PC-3 (cell line): ENCODE data around the gene GLTPD2.

Experiments used
- CTCF ChIP-seq: fragments of 300-600 bp; sonication (generic); conservative IDR thresholded peaks from 2 replicates; pipeline ENCODE4 v1.5.1; 2017; ENCODE audit warnings: antibody characterized with exemption, low read depth, mild to moderate bottlenecking, low read length
- EZH2 ChIP-seq: fragments of 300-600 bp; sonication (generic); IDR thresholded peaks from one replicate; pipeline ENCODE4 v1.6.1; 2017; ENCODE audit warnings: antibody characterized with exemption, mild to moderate bottlenecking, low read length; ENCODE audit not compliant: unreplicated experiment

GRCh38 chr17:4741544-4741943, 47.2 kb upstream of the GLTPD2 start:
- TF ChIP-seq CTCF: no peak
- TF ChIP-seq EZH2: no peak
